NCI-H748 (cell line): ENCODE measurements around the gene RHOBTB3.
A peak's percentile ranks its signal among the peaks of the same experiment; 100 is the strongest.

Source experiments
- DNase-seq: peaks from one replicate; lab custom pipeline; 2025; ENCODE audit not compliant: unreplicated experiment; lab: John Stamatoyannopoulos, UW

Gene RHOBTB3

GRCh38 chr5:95761771-95762651 is 30.9 kb downstream of the RHOBTB3 start:
- no peak for DNase-seq

- no peak for DNase-seq
Measured at GRCh38 chr5:95762652-95763041, 31.5 kb downstream of the RHOBTB3 start.

GRCh38 chr5:95763941-95764340 is 32.8 kb downstream of the RHOBTB3 start:
- DNase-seq = no peak

GRCh38 chr5:95768731-95769130 is 37.6 kb downstream of the RHOBTB3 start:
- no peak for DNase-seq

- DNase-seq = no peak
Measured at GRCh38 chr5:95770830-95771708, 39.9 kb downstream of the RHOBTB3 start.

- no peak for DNase-seq
Measured at GRCh38 chr5:95771892-95772291, 40.8 kb downstream of the RHOBTB3 start.

GRCh38 chr5:95773335-95774059 is 42.4 kb downstream of the RHOBTB3 start:
- DNase-seq = no peak

- DNase-seq = no peak
Measured at GRCh38 chr5:95777441-95777840, 46.3 kb downstream of the RHOBTB3 start.

- no peak for DNase-seq
Measured at GRCh38 chr5:95778713-95779436, 47.7 kb downstream of the RHOBTB3 start.

- no peak for DNase-seq
Measured at GRCh38 chr5:95779611-95780010, 48.5 kb downstream of the RHOBTB3 start.

GRCh38 chr5:95780597-95780996 is 49.5 kb downstream of the RHOBTB3 start:
- DNase-seq = no peak

- DNase-seq = peak; percentile 64
Measured at GRCh38 chr5:95781101-95781583, 50.0 kb downstream of the RHOBTB3 start.

GRCh38 chr5:95782181-95782580 is 51.0 kb downstream of the RHOBTB3 start:
- no peak for DNase-seq

- DNase-seq = no peak
Measured at GRCh38 chr5:95783661-95784060, 52.5 kb downstream of the RHOBTB3 start.

GRCh38 chr5:95784514-95785302 is 53.6 kb downstream of the RHOBTB3 start:
- no peak for DNase-seq

- DNase-seq = no peak
Measured at GRCh38 chr5:95786821-95787418, 55.8 kb downstream of the RHOBTB3 start.

- DNase-seq = no peak
Measured at GRCh38 chr5:95788493-95788892, 57.4 kb downstream of the RHOBTB3 start.

GRCh38 chr5:95791751-95792150 is 60.6 kb downstream of the RHOBTB3 start:
- DNase-seq = no peak

GRCh38 chr5:95794070-95794516 is 63.0 kb downstream of the RHOBTB3 start:
- DNase-seq = no peak
